AG08396 (cell line): ENCODE results near the gene SLC7A8.

ENCODE experiments used
- DNase-seq: peaks from one replicate; pipeline ENCODE4 v3.0.0; 2012; ENCODE audit warnings: low spot score, mixed read lengths

Gene SLC7A8

DNA sequence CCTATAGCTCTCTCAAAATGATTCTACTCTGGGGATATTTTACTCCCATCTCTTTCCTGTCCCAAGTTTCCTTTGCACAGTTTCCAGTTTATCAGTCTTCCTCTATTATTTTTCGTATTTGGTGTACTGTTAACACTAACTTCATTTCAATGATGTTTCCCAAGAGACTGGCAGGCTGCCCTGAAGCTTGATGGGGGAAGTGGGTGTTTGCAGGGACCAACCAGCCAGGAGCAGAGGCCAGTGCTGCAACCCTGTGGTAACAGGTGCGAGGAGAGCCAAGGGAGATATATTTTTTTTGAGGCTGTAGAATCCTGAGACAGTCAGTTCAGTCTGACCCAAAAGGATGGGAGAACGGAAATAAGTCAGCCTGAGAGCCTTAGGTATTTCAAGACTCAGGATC, 52.6 kb downstream of the SLC7A8 start:
- DNase-seq, result no peak

DNA sequence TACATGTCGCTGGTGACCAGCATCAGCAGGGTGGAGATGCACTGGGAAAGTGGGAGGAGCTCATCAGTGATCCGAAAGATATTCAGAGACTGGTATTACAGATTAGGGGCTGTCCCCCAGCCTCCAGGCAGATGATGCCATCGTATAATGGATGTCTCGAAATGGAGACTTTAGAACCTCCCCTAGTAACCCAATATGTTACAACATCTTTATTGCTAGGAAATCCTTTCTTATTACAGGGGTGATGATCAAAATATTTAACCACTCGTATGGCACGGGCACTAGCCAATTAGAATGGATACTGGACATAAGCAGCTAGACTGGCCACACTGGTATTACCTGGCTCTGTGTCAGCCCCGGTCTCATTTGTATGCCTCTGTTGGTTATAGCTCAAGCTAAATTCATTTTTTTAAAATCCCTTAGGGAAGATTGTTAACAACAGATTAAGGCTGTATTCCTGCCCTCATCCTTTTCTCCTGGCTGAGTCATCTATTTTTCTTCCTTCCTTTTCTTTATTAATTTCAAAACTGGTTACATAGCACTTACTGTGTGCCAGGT, 53.6 kb downstream of the SLC7A8 start:
- no peak for DNase-seq

DNA sequence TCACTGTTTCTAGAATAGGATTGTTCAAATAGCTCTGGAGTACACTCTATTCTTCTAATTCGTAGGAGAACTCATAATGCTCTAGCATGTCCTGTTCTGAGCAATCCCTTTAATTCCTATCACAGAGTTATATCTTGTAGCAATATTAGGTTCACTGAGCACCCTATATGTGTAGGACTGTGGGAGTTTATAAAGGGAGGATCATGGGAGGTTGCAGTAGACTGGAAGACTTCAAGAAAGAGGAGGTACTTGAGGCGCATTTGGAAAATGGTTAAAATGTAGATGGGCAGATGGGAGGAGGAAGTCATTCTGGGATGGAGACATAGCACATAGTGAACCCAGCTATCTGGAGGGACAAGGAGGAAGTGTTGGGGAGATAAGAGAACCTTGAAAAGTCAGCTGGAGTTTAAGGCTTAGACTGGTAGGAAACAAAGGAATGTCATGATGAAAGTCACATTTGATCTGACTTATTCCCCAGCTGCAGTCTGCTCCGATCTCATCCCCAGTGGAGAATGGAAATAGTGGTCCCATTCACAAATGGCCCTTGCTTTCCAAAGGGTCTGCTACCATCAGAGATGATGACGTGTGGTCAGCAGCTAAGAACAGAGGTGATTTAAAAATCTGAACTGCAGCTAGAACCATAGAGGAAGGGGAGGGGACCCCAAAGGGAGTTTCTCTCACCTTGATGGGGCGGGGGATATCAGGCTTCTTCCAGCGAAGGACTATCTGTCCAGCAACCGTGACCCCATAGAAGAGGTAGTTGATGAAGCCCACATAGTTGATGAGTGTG, 54.3 kb downstream of the SLC7A8 start:
- no peak for DNase-seq

DNA sequence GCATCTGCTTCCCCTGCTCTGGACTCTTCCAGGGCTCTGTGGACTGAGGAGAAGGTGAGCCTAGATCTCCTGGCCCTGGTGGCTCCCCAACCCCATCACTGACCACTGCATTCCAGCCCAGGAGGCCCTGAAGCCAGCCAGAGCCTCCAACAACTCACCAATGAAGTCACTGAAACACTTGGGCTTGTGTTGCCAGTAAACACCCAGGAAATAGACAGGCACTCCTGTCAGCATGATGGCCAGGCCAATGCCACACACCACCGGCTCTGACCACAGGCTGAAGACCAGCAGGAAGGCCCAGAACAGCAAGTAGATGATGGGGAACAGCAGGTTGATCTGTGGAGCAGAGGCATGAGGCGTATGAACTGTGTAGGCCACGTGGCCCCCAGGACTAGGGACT, 55.6 kb downstream of the SLC7A8 start:
- DNase-seq, result no peak

DNA sequence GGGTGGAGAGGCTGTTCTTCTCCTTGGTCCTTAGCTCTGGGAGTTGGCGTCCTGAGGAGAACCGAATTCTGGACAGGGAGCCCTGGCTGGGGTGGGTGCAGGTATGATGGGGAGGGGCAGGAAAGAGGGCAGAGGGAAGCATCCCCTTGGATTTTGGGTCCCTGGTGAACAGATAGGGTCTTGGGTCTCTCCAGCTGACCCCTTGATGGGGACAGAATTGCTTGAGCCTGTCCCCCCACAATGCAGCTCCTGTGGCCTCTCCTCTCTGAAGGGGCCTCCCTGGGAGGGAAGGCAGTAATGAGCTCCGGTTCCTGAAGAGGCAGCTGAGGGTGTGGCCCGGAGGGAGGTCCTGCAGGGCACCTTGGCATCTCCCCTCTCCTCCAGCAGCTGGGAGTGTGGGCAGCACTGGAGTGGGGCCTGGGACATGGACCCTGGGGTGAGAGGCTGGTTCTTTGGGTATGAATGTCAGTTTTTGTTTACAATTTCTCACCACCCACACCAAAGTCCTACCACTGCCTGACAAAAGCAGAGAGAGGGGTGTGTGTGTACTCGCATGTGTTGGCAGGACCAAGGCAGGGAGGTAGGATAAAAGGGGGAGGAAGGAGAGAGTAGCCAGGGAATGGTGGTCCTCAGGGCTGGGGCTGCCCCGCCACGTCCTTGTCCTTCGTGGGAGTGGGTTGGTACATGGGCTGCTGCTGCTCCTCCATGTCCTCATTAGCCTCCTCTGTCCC, 56.7 kb downstream of the SLC7A8 start:
- DNase-seq, result no peak

DNA sequence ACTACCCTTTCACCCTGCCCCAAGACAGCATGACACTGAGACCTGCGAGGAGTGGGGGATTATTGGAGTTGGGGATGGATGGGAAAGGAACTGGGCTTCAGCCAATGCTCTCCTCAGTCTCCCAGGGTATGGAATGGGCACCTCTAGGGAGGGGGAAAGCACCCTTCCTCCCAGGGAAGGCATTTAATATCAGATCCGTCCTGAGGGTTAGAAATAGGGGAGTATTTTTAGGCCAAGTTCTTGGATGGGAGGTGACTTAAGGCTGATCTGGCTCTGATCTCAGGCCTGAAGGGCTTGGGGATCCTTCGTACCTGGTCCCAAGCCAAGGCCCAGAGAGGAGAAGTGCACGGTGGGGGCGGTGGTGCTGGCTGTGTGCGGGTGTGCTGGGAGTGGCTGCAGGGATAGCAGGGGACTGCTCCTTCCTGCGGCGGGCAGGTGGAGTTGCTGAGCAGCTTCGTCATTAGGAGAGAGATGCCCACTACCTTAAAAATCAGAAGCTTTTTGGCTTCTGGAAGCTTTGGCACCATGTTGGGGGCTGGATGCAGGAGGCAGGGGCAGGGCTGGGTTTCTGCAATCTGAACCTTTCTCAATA, 57.4 kb downstream of the SLC7A8 start:
- DNase-seq, result no peak

DNA sequence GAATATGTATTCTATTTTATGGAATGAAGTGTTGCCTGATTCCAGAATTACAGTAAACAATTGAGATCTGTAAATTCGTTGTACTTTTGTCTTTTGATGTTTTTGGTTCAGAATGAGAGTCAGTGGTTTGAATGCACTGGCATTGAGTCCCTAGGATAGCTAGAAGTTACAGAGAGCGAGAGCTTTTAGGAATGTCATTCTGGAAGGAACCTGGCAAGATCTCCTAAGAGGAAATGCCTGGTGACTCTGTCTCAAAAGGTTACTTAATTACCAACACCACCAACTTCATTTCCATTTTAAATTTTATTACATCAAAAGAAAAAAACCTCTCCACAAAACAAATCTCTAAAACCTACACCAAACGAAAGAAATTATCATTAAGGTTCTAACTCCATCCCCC, 58.4 kb downstream of the SLC7A8 start:
- no peak for DNase-seq

DNA sequence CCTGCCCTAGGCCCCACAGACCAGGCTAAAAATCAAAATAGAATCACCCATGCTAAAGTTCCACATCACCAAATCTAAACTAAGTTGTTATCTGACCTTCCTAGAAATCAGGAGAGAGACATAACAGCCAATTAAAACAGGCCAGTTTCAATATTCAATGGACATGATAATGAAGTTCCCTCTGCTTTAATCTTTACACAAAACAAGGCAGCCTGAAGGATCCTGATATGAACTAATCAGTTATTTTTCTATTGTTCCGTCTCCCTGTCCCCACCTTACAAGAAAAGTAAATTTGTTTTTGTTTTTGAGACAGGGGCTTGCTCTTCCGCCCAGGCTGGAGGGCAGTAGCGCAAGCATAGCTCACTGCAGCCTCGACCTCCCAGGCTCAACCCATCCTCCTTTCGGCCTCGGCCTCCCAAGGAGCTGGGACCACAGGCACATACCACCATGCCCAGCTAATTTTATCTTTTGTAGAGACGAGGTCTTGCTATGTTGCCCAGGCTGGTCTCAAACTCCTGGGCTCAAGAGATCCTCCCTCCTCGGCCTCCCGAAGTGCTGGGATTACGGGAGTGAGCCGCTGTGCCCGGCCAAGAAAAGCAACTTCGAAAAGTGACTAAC, 59.0 kb downstream of the SLC7A8 start:
- DNase-seq, result no peak

DNA sequence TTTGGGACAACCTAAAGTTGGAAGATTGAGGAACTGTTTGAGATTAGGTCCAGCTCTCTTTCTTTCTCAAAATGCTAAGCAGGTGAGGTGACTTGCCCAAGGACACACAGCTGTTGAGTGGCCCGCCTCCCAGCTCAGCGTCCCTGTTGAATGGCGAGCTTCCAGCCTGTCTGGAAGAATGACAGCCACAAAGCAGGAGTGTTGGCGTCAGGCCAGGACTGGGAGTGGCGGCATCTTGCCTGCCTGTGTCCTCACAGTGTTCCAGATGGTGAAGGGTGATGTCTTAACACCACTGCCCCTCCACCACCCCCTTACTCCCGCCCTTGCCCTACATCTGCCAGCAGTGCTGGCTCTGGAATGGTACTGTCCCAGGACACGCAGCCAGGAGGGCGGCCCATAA, 60.0 kb downstream of the SLC7A8 start:
- DNase-seq, result no peak

DNA sequence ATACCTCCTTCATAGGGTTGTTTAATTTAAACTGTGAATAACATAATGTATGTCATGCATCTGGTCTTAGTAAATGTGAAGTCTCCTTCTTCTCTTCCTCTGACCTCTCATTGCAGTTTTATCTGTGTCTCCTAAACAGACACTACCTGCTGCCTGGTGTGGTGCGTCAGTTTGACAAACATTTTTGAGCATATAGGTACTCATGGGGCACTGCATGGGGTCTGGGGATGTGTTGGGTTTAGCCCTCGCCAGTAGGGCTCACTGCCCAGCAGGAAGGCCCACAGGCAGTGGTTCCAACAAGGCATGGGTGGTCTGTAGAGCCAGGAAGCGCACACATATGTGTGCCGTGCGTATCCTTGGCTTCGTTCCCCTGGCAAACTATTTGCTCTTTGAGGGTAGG, 61.4 kb downstream of the SLC7A8 start:
- DNase-seq, result no peak

DNA sequence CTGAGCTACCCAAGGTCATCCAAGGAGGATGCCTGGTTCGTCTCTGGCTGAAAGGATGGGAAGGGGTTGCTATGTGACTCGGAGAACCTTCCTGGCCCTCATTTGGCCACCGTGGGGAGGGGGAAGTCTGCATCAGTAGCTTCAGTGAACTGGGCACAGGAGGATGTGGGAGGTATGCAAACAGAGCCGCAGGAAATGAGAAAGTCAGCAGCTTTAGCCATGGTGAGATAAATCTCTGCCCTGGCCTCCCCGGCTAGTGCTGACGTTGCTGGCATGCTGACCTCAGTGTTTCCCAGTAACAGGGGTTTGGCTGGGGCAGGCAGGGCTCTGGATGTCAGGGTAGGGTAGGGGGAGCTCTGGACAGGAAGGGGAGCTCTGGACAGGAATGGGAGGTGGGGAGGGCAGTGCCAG, 62.1 kb downstream of the SLC7A8 start:
- peak; percentile 43 for DNase-seq

DNA sequence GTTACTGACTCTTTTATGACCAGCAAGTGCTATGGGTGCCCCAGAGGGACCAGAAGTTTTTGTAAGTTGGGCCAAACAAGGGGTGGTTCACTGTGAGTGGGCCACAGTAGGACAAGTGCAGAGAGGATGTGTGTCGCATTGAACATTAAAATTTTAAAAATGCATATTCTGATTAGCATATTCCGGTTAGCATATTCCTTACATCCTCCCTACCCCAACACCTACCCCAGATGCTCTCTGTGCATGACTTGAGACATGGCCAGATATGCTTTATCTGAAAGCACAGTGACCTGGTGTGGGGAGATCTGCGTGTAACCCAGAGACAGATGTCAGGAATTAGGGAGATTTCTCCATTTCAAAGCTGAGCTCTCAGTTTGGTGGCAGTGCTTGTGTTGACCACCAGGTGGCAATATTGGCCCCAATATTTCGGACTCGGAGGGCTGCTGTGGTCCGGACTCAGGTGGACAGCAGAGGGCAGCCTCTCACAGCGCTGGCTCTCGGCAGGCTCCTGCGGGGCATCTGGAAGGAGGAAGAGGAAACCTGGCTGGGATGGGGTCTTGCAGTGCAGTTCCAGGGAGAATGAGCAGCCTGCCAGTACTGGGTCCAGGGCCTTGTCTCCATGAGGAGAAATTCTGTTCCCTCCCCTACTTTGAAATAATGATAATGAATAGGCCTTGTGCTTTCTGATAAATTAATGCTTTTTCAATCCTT, 62.8 kb downstream of the SLC7A8 start:
- DNase-seq, result peak; percentile 89

DNA sequence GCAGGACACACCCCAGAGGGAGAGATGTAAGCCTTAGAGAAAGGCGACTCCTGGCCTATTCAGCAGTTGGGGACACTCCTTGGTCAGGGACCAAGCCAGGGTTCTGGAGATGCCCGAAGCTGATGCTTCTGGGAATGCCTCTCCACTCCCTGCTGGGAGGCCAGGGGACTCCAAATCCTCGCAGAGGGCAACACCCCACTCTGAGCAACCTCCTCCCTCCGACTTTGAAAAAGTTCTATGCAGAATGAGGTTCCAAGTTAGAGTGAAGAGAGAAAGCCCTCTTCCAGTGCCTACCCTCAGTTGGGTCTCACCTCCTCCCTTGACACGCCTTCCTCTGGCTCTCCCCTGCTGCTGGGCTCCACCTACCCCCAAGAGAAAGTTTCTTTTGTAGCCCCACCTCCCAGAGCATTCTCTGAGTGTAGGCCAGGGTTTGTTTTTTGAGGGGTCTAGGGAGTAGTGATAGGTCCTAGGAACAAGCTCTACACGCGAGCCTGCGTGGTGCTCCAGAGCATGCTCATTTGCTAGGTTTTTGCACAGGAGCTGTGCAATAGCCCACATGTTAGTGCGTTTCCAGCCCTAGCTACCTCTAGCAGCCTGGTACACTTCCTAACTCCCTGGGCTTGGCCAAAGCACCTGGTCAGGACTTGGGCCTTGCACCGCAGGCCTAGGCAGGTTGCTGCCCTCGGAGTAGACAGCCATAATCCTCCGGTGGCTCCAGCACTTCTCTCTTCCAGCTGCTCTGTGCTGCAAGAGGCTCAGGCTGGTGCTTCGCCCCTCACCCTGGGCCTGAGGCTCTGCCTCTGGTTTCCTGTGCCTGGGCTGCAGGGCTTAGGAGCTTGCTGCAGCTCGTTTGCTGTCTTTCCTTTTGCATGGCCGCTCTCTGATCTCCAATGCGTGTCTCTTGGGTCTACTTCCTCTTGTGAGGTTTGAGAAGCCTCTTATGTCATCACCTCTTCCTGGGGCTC, 63.8 kb downstream of the SLC7A8 start:
- no peak for DNase-seq

DNA sequence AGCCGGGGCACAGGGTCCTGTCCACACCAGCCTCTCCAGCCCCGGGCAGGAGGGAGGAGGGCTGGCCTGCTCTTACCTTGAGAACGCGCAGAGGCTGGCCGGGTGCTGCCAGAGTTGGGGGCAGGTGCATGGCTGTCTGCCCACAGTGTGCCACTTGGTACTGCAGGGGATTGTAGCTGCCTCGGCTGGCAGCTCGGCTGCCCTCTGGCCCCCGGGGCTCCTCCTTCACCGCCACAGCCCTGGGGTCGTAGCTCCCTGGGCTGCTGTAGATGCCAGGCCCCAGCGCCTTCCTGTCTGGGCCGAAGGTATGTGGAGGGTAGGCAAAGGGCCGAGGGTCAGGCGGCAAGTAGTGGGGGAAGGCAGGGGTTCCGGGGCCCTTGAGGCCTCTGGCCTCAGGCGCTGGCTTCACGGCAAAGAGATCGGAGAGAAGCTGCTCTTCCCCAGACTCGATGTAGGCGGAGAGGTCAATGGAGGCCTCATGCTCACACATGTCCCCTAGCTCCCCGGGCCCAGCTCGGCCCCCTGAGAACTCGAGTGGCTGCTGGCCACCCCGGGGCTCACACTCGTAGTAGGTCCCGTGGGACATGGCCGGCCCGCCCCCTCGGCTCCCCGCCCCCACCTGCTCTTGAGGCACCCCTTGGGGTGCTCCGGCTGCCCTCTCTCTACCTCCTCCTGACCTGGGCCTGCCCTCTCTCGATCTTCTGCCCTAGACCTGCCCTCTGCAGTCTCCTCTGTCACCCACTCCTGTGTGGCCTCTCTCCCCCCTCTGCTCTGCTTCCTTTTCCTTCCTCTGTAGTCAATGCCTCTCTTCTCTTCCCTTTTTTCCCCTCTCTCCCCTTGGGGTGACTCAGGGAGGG, 64.7 kb downstream of the SLC7A8 start, which contains the start of gene CEBPE:
CEBPE (minus strand) TSS at position 750 of the 857 bp plus-strand sequence; CDS start at position 586, 164 bp downstream.
- DNase-seq, result no peak

DNA sequence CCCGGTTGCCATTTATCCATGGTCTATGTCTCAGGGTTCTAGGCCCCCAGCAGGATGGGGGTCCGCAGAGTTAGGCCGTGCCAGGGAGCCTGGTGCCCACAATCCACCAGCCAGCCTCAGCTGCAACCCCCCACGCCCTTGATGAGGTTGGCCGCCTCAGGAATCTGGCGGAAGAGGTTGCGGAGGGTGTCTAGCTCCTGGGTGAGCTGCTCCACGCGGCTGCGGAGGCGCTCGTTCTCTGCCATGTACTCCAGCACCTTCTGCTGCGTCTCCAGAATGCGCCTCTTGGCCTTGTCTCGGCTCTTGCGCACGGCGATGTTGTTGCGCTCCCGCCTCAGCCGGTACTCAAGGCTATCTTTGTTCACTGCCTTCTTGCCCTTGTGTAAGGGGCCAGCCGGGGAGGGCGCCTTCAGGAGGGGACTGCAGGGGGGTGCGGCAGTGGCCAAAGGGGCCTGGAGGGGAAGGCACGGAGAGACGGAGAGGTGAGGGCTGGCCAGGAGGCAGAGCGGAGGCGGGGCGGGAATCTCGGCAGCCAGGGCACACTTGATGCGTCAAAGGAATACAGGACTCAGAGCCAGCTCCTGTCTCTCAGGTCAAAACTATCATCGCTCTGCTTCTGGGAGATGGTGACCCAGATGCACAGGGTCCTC, 66.0 kb downstream of the SLC7A8 start:
- no peak for DNase-seq

DNA sequence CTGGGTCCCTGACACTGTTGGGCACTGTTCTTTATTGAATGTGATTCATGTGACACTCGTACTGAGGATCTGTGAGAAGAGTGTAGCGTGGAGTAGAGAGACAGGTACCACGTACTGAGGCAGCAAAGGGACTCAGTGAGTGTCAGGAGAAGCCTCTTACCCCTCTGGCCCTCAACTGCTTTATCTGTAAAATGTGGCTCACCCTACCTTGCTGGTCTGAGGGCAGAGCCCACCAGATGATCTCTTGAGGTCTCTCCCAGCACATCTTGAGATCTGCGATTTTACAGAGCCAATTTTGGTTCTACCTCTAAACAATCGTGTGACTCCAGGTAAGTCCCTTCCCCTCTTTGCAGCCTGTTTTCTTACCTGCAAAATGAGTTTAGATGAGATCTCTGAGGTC, 67.5 kb downstream of the SLC7A8 start:
- DNase-seq, result no peak

DNA sequence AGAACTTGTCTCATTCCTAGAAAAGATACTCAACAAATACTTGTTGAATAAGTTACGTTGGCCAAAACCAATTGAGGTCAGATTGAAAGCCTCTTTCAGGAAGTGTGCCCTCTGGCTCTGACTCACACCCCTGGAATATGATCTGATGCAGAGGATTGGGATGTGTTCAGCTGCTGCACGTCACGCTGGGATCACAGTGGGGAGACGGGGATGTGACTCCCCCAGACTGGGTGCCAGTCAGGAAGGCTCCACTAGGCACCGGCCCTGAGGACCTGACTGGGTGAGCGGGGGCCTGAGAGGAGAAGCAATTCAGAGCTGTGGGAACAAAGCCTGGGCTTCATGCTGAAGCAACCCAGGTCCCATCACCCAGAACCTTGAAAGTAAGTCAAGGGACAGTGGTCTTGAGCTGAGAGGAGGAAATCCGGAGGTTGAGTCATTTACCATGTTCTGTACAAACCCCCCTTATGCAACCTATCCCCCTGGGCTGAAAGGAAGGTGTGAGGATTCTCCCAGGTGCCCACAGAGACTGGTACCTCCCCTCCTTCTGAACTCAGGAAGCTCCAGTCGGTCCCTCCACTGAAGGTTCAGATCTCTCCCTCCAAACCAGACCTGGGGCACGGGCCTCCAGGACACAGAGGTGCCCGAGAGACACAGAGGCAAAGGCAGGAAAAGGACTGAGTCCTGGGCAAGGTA, 68.3 kb downstream of the SLC7A8 start:
- DNase-seq, result peak; percentile 96

DNA sequence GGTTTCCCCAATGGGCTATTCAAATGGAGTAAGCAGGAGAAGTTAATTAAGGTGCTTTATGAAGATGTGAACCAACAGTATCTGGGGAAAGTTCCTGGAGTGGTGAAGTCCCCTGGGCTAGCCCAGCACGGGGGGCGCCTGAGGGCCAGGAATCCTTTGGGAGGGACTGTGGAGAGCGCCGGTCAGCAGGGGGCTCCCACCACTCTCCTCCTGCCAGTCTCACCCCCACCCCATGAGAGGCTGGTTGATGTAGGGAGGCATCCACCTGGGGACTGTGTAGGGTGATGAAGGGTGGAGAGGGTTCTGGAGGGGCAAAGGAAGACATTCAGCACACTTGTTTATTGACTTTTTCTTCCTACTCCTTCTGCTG, 68.8 kb downstream of the SLC7A8 start:
- no peak for DNase-seq

DNA sequence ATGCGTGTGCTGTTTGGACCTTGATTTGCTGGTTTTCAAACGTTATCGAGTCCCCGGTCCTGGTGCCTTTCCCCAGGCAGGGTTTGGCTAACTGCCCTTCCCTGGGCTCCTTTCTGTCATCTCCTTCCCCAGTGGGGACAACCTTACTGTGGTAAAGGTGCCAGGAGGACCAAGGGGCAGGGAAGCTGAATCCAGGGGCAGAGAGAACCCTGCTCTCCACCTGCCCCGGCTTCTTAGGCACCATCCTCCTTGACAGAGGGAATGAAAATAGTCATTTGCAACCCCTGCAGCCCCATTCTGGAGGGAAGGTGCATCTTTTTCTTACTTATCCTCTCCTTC, 69.4 kb downstream of the SLC7A8 start:
- no peak for DNase-seq
